ENCODE data around the gene LAMA5.

DNA sequence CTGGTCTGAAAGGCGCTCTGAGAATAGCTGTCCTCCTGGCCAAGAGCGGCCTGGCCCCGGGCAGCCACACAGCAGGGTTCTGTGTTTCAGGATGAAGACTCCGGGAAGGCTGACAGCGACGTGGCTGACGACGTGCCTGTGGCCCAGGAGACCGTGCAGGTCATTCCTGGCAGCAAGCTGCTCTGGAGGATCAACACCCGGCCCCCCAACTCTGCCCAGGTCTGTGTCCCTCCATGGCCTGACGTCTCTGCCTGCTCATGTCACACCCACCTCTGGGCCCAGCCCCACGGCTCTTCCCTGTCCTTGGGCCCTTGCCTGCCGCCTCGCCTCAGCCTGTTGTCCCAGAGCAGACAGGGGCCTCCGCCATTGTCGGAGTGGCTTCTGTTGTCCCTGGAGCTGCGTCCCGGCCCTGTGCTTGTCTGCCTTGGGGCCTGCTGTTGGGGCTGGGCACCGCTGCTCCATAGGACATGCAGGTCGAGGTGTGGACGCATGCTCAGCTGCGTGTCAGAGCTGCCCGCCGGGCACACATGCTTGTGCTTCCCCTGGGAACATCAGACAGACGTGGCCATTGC lies 80.5 kb downstream of the LAMA5 start:
- TF ChIP-seq, protein P1, sequence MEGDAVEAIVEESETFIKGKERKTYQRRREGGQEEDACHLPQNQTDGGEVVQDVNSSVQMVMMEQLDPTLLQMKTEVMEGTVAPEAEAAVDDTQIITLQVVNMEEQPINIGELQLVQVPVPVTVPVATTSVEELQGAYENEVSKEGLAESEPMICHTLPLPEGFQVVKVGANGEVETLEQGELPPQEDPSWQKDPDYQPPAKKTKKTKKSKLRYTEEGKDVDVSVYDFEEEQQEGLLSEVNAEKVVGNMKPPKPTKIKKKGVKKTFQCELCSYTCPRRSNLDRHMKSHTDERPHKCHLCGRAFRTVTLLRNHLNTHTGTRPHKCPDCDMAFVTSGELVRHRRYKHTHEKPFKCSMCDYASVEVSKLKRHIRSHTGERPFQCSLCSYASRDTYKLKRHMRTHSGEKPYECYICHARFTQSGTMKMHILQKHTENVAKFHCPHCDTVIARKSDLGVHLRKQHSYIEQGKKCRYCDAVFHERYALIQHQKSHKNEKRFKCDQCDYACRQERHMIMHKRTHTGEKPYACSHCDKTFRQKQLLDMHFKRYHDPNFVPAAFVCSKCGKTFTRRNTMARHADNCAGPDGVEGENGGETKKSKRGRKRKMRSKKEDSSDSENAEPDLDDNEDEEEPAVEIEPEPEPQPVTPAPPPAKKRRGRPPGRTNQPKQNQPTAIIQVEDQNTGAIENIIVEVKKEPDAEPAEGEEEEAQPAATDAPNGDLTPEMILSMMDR (IDR thresholded peaks at IDR 0.05), result no peak
- TF ChIP-seq, protein P2, sequence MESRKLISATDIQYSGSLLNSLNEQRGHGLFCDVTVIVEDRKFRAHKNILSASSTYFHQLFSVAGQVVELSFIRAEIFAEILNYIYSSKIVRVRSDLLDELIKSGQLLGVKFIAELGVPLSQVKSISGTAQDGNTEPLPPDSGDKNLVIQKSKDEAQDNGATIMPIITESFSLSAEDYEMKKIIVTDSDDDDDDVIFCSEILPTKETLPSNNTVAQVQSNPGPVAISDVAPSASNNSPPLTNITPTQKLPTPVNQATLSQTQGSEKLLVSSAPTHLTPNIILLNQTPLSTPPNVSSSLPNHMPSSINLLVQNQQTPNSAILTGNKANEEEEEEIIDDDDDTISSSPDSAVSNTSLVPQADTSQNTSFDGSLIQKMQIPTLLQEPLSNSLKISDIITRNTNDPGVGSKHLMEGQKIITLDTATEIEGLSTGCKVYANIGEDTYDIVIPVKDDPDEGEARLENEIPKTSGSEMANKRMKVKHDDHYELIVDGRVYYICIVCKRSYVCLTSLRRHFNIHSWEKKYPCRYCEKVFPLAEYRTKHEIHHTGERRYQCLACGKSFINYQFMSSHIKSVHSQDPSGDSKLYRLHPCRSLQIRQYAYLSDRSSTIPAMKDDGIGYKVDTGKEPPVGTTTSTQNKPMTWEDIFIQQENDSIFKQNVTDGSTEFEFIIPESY (IDR thresholded peaks at IDR 0.05; ENCODE audit: borderline replicate concordance, low read depth), result no peak
- TF ChIP-seq RXRA (IDR thresholded peaks at IDR 0.05; ENCODE audit: borderline replicate concordance, low read depth), result no peak
- TF ChIP-seq, protein P3, sequence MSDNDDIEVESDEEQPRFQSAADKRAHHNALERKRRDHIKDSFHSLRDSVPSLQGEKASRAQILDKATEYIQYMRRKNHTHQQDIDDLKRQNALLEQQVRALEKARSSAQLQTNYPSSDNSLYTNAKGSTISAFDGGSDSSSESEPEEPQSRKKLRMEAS (IDR thresholded peaks at IDR 0.05; ENCODE audit: low read depth), result no peak
